GM12892 (cell line): ENCODE data around the gene KISS1.
"Not testable (repeated sequence)": the region's sequence is repeated elsewhere in the genome, so short reads cannot be mapped to it uniquely, and the experiment has no call there.

Experiments
- POLR2A ChIP-seq: IDR thresholded peaks from 2 replicates; pipeline ENCODE4 v1.6.1; 2011; ENCODE audit warnings: low read depth, low read length, control low read depth
- POLR2AphosphoS5 ChIP-seq: IDR thresholded peaks from 2 replicates; pipeline ENCODE4 v1.6.1; 2011; ENCODE audit warnings: low read depth, low read length, control low read depth
- TAF1 ChIP-seq: IDR thresholded peaks from 2 replicates; pipeline ENCODE4 v1.6.1; 2011; ENCODE audit warnings: low read depth, mild to moderate bottlenecking, control low read depth, low read length, borderline replicate concordance

DNA sequence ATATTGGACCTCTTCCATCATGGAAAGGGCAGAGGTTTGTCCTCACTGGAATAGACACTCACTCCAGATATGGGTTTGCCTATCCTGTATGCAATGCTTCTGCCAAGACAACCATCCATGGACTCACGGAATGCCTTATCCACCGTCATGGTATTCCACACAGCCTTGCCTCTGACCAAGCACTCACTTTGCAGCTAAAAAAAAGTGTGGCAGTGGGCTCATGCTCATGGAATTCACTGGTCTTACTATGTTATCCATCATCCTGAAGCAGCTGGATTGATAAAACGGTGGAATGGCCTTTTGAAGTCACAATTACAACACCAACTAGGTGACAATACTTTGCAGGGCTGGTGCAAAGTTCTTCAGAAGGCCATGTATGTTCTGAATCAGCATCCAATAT lies 43.1 kb upstream of the KISS1 start:
- TF ChIP-seq POLR2A, POLR2AphosphoS5, TAF1: not testable (repeated sequence)
